ENCODE results near the gene GALNT12. TPM values are rescaled to one million over a fixed set of nuclear protein-coding genes. Genes with fewer than 3 reads are reported as not detected.

The GALNT12 gene
- total RNA-seq, 2 donors from 2014 or later, result 8.1 to 12.0 TPM

DNA sequence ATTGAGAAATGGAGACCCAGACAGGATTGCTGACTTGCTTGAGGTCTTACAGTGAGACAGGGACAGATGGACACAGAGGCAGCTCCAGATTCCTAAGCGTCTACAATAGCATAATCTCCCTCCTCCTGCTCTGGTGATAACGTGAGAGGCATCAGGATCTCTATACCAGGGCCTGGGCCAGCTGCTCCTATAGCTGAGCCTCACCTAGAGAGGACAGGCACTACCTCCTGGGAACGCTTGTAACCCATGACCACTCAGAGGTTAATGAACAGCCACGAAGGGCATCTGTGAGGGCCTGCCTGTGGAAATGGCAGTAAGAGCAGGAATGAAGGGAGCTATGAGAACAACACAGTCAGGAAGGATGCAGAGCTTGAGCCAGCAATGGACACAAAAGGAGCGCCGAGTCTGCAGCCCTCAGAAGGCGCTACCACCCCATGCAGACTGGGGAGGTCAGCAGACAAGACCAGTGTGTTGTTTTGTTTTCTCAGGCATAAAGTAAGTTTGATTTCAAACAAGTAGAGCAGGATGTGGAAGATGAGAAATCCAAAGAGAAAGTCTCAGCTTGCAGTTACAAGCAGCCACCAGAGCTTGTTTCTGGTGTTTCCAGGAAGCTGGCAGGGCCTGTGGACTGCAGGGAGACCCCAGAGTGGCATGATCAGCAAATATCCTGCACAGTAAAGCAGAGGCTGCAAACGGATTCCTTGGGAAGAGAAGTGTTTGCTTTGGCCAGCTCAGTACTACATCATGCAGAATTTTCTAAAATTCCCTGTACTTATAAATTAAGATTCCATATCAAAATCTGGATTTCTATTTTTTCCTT is 28.5 kb upstream of the GALNT12 start:
- no peak for ATAC-seq

DNA sequence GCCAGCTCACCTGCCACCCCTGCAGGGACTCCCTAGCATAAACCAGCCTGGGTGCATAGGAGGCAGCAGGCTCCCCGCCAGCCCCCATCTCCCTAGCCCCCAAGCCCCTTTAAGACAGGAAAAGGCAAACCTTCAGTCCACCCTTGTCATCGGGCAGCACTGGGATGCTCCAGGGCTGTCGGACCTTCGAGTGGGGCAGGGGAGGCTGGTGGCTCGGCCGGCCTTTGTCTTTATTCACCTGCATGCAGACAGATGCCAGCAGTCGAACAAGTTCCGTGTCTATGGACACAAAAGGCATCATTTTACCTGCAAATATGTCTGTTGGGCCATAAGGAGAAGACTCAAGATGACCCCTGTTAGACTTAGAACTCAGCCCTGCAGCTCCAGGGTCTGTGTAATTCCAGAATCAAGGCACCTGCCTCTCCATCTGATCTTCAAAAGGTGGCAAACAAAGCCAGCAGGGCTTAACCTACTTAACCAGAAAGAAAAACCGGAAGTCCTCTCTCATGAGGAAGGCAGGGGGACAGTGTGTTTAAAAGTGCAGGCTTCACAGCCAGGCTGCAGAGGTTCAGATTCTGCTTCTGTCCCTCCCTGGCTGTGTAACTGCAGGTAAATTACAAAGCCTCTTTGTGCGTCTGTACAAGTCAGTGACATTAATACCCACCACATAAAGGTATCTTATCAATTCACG is 27.3 kb upstream of the GALNT12 start:
- ATAC-seq, result no peak
- no peaks in the 10 kb centered on the region for H3K9me3 Mint-ChIP-seq
- no peaks in the 10 kb centered on the region for H3K36me3 Mint-ChIP-seq

More for the DNA sequence above, 28.5 kb upstream of the GALNT12 start:
- no peaks in the 10 kb centered on the region for H3K9me3 Mint-ChIP-seq
- no peak for DNase-seq (ENCODE audit: low spot score in 2 of 2)
- peak overlapping the region in 1 of 2 donors; percentile 19 for H3K27ac Mint-ChIP-seq
- no peaks in the 10 kb centered on the region for H3K36me3 Mint-ChIP-seq

GRCh38 chr9:98781588-98782383 is 25.7 kb upstream of the GALNT12 start:
- Mint-ChIP-seq H3K27ac (no peak overlapping the region), H3K36me3 (no peaks in the 10 kb centered on the region), H3K9me3 (no peaks in the 10 kb centered on the region)
- ATAC-seq, result no peak
- no peak for DNase-seq (ENCODE audit: low spot score in 2 of 2)

More for the DNA sequence above, 27.3 kb upstream of the GALNT12 start:
- H3K27ac Mint-ChIP-seq, result no peak overlapping the region
- no peak for DNase-seq (ENCODE audit: low spot score in 2 of 2)

- DNase-seq (ENCODE audit: low spot score in 2 of 2), result peak in 1 of 2 donors; percentile 6
- H3K9me3 Mint-ChIP-seq, result no peaks in the 10 kb centered on the region
- H3K36me3 Mint-ChIP-seq, result no peaks in the 10 kb centered on the region
- no peak overlapping the region for H3K27ac Mint-ChIP-seq
- no peak for ATAC-seq
Observed at GRCh38 chr9:98783518-98784226, 23.8 kb upstream of the GALNT12 start.

DNA sequence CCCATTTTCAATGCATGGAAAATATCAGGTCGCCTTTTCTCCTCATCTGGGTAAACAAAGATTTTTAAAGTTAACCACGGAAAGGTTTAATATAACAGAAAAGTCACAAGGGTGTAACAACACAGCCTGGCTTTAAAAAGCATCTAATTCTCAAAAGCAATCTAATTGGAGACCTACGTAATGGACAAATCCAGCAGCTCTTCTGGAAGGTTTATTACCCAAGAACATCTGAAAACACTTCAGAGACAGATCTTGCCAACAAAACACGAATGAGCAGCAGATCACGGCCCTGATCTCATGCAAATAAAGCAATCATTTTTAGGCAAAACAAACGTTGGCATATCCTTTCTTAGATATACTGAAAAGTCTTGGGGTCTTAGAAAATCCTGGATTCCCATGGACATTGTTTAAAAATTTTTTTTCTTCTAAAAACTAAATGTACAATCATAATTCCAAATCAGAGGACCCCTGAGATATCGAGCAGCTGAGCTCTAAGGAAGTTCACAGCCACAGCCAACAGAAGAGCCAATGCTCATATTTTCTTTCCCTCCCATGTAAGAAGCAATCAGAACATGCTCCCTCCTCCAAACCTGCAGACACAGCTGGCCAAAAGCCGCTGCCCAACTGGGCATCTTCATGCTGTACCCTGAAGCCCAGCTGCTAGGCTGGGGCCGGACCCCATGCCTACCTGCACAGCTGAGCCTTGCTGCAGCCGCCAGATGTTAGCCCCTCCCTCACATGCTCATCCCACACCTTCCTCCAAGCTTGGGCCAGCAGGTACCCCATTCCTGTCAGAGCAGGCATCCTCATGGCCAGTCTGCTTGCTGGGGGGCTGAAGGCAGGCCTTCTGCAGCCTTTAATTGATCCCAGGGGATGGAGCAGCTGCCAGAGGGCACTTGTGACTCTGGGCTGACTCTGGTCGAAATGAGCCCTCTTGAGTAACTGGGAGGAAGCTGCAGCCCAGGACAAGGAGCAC is 22.4 kb upstream of the GALNT12 start:
- no peak for ATAC-seq
- no peaks in the 10 kb centered on the region for H3K36me3 Mint-ChIP-seq

DNA sequence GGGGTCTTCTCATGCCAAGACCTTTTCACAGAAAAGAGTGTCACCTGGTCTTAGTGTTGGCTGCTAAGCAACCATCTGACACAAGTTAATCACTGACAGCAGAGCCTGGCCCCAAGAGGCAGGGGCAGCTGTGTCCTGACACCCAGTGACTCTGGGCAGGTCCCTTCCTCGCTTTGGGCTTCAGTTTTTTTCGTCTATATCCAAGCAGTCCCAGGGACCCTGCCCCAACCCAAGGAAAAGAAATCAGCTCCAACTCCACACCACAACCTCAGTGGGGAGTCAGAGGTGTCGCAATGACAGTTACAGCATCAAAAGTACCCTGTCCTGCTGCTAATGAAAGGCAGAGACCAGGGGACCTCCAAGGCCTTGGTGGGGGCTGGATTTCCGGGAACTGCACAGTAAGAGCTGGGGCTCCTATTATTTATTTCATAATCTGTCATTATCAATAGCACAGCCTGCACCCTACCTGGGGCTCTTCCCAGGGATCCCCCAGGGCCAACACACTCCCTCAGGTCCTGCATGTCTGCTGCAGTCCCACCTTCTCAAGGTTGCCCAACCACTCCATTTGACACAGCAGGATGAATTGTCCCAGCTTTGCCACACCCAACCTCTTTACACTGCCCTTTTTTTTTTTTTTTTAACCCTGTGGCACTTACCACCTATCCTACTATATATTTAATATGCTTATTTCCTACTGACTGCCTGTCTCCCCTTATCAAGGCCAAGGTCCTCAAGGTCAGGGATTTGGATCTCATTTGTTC is 20.5 kb upstream of the GALNT12 start:
- Mint-ChIP-seq H3K27ac (peak overlapping the region in 1 of 2 donors; percentile 88), H3K36me3 (no peaks in the 10 kb centered on the region), H3K9me3 (no peaks in the 10 kb centered on the region)
- DNase-seq (ENCODE audit: low spot score in 2 of 2) (peak in 1 of 2 donors; percentile 16), ATAC-seq (no peak)

More for the DNA sequence above, 22.4 kb upstream of the GALNT12 start:
- DNase-seq (ENCODE audit: low spot score in 2 of 2), result peak in 1 of 2 donors; percentile 47
- Mint-ChIP-seq H3K9me3 (no peaks in the 10 kb centered on the region), H3K27ac (no peak overlapping the region)

DNA sequence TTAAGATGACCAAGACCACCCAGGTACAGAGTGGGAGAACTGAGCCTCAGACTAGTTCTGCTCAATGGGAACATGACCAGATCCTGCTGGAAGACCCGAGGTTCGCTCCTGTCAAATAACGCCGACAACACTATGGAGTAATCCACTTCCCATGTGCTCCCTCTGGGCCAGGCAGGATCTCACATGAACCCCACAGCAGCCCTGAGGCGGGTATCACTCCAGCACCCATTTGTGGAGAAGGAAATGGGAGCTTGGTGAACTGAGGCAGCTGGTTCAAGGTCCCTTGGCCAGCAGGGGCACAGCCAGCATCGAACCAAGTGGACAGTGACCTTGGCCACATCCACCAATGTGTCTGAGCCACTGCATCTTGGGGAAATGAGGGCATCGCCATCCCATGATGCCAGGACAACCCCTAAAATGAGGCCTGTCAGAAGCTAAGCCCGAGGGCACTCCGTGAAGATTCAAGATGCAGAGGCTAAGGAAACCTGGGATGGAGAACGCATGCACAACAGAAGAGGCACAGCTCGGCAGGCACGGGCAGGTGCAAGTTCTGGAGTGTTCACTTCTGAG is 19.6 kb upstream of the GALNT12 start:
- DNase-seq (ENCODE audit: low spot score in 2 of 2) (no peak), ATAC-seq (no peak)
- Mint-ChIP-seq H3K9me3 (no peaks in the 10 kb centered on the region), H3K36me3 (no peaks in the 10 kb centered on the region), H3K27ac (no peak overlapping the region)

- no peak overlapping the region for H3K27ac Mint-ChIP-seq
- no peaks in the 10 kb centered on the region for H3K9me3 Mint-ChIP-seq
- no peak for ATAC-seq
- no peak for DNase-seq (ENCODE audit: low spot score in 2 of 2)
- H3K36me3 Mint-ChIP-seq, result no peaks in the 10 kb centered on the region
Observed at GRCh38 chr9:98789483-98790133, 17.9 kb upstream of the GALNT12 start.

DNA sequence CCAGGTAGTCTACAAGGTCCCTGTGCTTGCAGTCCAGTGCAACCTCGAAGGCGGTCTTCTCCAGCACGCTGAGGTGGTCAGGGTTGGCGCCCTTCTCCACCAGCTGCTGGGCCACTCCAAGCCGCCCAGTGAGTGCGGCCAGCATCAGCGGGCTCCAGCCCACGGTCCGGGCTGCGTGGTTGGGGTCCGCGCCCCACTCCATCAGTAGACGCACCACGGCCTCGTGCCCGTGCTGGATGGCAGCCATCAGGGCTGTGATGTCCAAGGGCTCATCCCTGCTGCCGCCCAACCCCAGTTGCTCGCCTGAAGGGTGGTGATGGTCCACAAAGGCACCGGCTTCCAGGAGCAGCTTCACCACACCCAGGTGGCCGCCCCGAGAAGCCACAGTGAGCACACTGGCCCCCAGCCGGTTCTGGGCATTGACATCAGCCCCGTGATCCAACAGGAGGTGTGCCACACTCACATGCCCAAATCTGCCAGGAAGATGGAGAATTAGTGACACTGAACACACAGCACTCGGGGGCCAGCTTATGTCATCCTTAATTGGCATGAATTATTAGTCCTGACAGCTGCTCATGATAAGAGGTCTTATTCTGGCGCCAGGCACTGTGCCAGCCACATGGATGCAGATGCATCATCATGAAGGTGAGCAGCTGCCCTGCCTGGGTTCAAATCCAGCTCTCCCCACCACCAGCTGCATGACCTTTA is 17.2 kb upstream of the GALNT12 start:
- DNase-seq (ENCODE audit: low spot score in 2 of 2) (no peak), ATAC-seq (no peak)
- no peaks in the 10 kb centered on the region for H3K9me3 Mint-ChIP-seq
- no peak overlapping the region for H3K27ac Mint-ChIP-seq
- H3K36me3 Mint-ChIP-seq, result no peaks in the 10 kb centered on the region

GRCh38 chr9:98790842-98791607 is 16.4 kb upstream of the GALNT12 start:
- DNase-seq (ENCODE audit: low spot score in 2 of 2), result peak; percentile 70 to 78
- Mint-ChIP-seq H3K9me3 (no peaks in the 10 kb centered on the region), H3K27ac (no peak overlapping the region), H3K36me3 (no peaks in the 10 kb centered on the region)
- peak; percentile 76 to 79 for ATAC-seq

DNA sequence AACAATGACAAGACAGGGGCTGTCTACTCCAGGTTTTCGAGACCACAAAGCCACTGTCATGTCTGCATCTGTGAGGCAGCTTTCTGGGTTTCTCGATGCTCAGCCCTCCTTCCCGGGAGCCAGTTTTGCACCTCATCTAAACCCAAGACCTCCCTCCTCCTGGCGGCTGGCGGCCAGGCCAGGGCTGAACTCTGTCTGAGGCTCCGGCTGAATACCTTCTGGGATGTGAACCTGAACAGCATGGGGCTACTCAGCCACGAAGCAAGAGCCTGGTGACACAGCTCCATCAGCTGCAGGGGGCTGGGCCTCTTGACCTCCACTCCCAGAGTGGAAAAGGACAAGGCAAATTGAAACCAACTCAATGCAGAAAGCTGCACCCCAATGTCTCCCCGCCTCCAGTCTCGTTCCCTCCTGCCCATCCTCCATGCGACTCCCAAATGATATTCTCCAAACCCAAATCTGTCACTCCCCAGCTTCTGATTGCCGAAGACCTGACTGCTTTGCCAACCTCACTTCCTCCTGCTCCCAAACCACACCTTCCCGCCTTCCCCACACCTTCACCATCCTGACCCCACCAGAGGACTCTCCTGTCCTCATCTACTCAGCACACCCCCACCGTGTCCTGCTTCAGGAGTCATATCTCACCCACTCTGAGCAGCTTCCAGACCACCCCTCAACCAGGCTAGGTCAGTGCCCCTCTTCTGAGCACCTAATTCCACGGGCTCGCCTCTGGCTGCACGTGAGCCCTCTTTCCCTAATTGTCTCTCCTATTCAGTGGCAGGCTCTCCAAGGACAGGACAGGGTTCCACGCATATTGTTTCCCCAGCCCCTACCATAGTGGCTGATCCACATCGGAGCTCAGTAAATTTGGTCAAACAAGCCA is 15.6 kb upstream of the GALNT12 start:
- no peak for ATAC-seq
- H3K27ac Mint-ChIP-seq, result no peak overlapping the region
- H3K36me3 Mint-ChIP-seq, result no peaks in the 10 kb centered on the region

GRCh38 chr9:98793031-98793430 is 14.4 kb upstream of the GALNT12 start:
- no peak for ATAC-seq
- DNase-seq (ENCODE audit: low spot score in 2 of 2), result no peak
- Mint-ChIP-seq H3K9me3 (no peaks in the 10 kb centered on the region), H3K27ac (no peak overlapping the region), H3K36me3 (peaks cover 0 to 7% of the 10 kb centered on the region in 2 donors)

More for the DNA sequence above, 15.6 kb upstream of the GALNT12 start:
- H3K9me3 Mint-ChIP-seq, result no peaks in the 10 kb centered on the region
- peak in 1 of 2 donors; percentile 51 for DNase-seq (ENCODE audit: low spot score in 2 of 2)

All from activated naive CD4-positive, alpha-beta T cell treated with anti-CD3 and anti-CD28 coated beads, Interleukin-2, amount 50 U/mL, for 72 hours (primary cell).